HepG2 (cell line): ENCODE data around the gene HDGFL3.

Experiments used
- EZH2 ChIP-seq: conservative IDR thresholded peaks from 2 replicates; pipeline ENCODE4 v1.6.1; 2012; ENCODE audit warnings: mild to moderate bottlenecking, low read depth, low read length, moderate library complexity
- GTF2F1 ChIP-seq: fragments of 150-350 bp; IDR thresholded peaks from 2 replicates; pipeline ENCODE4 v1.6.1; 2014; ENCODE audit warnings: low read length
- HMG20A ChIP-seq: IDR thresholded peaks from 2 replicates; pipeline ENCODE4 v1.6.1; 2016; ENCODE audit warnings: borderline replicate concordance
- MZF1 ChIP-seq: sonication (generic); formaldehyde crosslinking; IDR thresholded peaks from 2 replicates; pipeline ENCODE4 v1.8.1; 2023; ENCODE audit warnings: mild to moderate bottlenecking, missing genetic modification reagents, borderline replicate concordance
- SIN3A ChIP-seq: IDR thresholded peaks from 2 replicates; pipeline ENCODE4 v1.6.1; 2011; ENCODE audit warnings: low read depth, mild to moderate bottlenecking, control low read depth, low read length, borderline replicate concordance
- ZZZ3 ChIP-seq: sonication (generic); formaldehyde crosslinking; IDR thresholded peaks from 2 replicates; pipeline ENCODE4 v1.4.0; 2020; ENCODE audit warnings: missing genetic modification reagents, mild to moderate bottlenecking, borderline replicate concordance
- TF ChIP-seq, protein P1 (sequence below): IDR thresholded peaks from 2 replicates; pipeline ENCODE4 v1.6.1; 2016; ENCODE audit warnings: low read depth, control low read depth
- TF ChIP-seq, protein P2 (sequence below): sonication (generic); formaldehyde crosslinking; IDR thresholded peaks from 2 replicates; pipeline ENCODE4 v1.4.0; 2020; ENCODE audit warnings: missing genetic modification reagents, low read depth, mild to moderate bottlenecking, borderline replicate concordance
- TF ChIP-seq, protein P3 (sequence below): sonication (generic); formaldehyde crosslinking; IDR thresholded peaks from 2 replicates; pipeline ENCODE4 v1.5.0; 2020; ENCODE audit warnings: mild to moderate bottlenecking, missing genetic modification reagents, moderate library complexity
- TF ChIP-seq, protein P4 (sequence below): sonication (generic); formaldehyde crosslinking; IDR thresholded peaks from 2 replicates; pipeline ENCODE4 v1.8.0; 2022; ENCODE audit warnings: mild to moderate bottlenecking, missing genetic modification reagents; ENCODE audit not compliant: insufficient replicate concordance
- TF ChIP-seq, protein P5 (sequence below): sonication (generic); formaldehyde crosslinking; IDR thresholded peaks from 2 replicates; pipeline ENCODE4 v1.8.1; 2023; ENCODE audit warnings: mild to moderate bottlenecking, inconsistent platforms, moderate library complexity, missing genetic modification reagents, borderline replicate concordance

DNA sequence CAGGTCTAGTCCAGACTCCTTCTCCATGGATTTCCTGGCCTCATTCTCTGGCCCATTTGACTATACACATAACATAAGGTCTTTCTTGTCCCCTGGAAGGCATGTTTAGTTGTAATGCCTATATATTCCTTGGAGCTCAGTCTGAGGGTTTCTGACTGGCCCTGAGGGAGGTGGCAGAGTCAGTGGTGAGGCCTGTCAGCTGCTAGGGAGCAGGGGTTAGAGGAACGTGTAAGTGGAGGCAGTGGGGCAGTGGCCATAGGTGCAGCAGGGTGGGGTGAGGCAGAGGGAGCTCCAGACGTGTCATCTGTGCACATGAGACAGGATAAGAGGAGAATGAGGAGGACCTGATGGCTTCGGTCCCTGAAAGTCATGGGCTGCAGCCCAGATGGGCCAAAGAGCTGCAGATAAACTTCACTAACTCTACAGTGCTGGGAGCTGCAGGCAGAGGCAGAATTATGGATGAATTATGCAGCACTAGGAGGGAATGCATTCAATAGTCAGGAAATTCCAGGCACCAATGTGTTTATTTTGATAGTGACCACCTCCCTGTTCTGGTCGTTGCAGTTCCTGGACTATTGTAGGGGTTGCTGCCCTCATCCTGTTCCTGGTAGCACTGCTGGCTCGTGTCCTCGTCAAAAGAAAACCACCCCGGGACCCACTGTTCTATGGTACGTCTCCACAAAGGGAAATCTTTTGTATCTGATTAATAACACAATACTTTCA lies 95.2 kb downstream of the HDGFL3 start:
- no peak for TF ChIP-seq SIN3A
- no peak for TF ChIP-seq GTF2F1
- no peak for TF ChIP-seq MZF1 (CRISPR knock-in tag)
- TF ChIP-seq, protein P1, sequence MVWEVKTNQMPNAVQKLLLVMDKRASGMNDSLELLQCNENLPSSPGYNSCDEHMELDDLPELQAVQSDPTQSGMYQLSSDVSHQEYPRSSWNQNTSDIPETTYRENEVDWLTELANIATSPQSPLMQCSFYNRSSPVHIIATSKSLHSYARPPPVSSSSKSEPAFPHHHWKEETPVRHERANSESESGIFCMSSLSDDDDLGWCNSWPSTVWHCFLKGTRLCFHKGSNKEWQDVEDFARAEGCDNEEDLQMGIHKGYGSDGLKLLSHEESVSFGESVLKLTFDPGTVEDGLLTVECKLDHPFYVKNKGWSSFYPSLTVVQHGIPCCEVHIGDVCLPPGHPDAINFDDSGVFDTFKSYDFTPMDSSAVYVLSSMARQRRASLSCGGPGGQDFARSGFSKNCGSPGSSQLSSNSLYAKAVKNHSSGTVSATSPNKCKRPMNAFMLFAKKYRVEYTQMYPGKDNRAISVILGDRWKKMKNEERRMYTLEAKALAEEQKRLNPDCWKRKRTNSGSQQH (CRISPR knock-in tag) = no peak
- TF ChIP-seq, protein P2, sequence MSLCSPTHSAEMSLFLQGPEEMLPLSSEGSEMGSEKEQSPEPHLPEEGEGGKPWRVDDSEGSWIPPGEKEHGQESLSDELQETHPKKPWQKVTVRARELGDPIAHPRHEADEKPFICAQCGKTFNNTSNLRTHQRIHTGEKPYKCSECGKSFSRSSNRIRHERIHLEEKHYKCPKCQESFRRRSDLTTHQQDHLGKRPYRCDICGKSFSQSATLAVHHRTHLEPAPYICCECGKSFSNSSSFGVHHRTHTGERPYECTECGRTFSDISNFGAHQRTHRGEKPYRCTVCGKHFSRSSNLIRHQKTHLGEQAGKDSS (CRISPR knock-in tag) = no peak
- TF ChIP-seq ZZZ3 = no peak
- TF ChIP-seq, protein P3, sequence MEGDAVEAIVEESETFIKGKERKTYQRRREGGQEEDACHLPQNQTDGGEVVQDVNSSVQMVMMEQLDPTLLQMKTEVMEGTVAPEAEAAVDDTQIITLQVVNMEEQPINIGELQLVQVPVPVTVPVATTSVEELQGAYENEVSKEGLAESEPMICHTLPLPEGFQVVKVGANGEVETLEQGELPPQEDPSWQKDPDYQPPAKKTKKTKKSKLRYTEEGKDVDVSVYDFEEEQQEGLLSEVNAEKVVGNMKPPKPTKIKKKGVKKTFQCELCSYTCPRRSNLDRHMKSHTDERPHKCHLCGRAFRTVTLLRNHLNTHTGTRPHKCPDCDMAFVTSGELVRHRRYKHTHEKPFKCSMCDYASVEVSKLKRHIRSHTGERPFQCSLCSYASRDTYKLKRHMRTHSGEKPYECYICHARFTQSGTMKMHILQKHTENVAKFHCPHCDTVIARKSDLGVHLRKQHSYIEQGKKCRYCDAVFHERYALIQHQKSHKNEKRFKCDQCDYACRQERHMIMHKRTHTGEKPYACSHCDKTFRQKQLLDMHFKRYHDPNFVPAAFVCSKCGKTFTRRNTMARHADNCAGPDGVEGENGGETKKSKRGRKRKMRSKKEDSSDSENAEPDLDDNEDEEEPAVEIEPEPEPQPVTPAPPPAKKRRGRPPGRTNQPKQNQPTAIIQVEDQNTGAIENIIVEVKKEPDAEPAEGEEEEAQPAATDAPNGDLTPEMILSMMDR (CRISPR knock-in tag) = no peak
- TF ChIP-seq, protein P4, sequence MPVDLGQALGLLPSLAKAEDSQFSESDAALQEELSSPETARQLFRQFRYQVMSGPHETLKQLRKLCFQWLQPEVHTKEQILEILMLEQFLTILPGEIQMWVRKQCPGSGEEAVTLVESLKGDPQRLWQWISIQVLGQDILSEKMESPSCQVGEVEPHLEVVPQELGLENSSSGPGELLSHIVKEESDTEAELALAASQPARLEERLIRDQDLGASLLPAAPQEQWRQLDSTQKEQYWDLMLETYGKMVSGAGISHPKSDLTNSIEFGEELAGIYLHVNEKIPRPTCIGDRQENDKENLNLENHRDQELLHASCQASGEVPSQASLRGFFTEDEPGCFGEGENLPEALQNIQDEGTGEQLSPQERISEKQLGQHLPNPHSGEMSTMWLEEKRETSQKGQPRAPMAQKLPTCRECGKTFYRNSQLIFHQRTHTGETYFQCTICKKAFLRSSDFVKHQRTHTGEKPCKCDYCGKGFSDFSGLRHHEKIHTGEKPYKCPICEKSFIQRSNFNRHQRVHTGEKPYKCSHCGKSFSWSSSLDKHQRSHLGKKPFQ (CRISPR knock-in tag) = no peak
- TF ChIP-seq, protein P5, sequence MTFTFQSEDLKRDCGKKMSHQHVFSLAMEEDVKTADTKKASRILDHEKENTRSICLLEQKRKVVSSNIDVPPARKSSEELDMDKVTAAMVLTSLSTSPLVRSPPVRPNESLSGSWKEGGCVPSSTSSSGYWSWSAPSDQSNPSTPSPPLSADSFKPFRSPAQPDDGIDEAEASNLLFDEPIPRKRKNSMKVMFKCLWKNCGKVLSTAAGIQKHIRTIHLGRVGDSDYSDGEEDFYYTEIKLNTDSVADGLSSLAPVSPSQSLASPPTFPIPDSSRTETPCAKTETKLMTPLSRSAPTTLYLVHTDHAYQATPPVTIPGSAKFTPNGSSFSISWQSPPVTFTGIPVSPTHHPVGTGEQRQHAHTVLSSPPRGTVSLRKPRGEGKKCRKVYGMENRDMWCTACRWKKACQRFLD (CRISPR knock-in tag) = no peak
- no peak for TF ChIP-seq EZH2
- no peak for TF ChIP-seq HMG20A (CRISPR knock-in tag)
